ENCODE measurements around the gene EPHB1. TPM values are rescaled to one million over a fixed set of nuclear protein-coding genes. Genes with fewer than 3 reads are reported as not detected.
"Not testable (repeated sequence)": the region's sequence is repeated elsewhere in the genome, so short reads cannot be mapped to it uniquely, and the experiment has no call there.

Gene EPHB1
- total RNA-seq, 1 donor from 2014 or later = 16.3 TPM

DNA sequence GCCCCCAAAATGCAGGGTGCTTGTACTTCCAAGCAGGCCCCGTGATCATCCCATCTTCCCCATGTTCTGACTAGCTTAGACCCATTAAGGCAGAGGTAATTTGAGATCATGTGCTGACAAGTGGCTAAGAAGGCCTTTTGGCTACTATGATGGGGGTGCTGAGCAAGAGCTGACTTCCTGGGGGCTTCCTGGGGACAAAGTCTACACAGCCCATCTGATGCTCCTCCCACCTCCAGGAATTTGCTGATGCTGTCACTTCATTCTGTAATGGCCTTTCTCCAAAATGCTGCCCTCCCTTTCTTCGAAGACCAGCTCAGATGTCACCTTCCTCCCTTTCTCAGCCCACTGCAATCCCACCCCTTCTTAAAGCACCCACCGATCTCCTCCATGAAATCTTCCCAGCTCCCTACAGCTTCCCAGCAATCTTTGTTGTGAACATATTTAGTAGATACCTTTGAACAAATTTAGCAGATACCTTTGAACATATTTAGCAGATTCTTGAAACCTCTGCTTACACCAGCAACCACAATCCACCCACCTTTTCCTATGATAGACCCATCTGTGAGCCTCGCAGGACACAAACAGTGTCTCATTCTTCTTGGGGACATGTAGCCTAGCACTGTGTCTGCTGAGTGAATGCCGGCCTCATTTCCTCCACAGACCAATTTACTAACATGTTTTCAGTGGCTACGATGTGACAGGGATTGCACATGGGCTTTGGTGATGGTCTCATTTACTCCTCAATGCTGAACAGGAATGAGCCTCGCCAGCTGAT is 223.3 kb downstream of the EPHB1 start:
- no peaks in the 10 kb centered on the region for H3K27me3 Mint-ChIP-seq (ENCODE audit: unreplicated experiment)
- H3K27ac Mint-ChIP-seq (ENCODE audit: unreplicated experiment) = no peak overlapping the region

DNA sequence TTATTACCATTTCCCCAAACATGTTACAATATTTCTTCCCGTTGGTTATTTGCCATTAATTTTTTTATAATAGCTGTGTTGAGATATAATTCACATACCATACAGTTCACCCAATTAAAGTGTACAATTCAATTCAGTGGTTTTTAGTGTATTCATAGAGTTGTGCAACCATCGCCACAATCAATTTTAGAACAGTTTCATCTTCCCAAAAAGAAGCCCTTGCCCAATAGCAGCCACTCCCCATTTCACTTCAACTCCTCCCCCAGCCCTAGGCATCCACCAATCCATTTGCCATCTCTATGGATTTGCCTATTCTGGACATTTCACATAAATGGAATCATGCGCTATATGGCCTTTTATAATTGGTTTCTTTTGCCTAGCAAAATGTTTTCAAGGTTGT is 225.1 kb downstream of the EPHB1 start:
- Mint-ChIP-seq H3K9me3 (ENCODE audit: unreplicated experiment) (no peaks in the 10 kb centered on the region), H3K4me3 (ENCODE audit: unreplicated experiment) (no peak overlapping the region), H3K36me3 (ENCODE audit: unreplicated experiment) (no peaks in the 10 kb centered on the region), H3K4me1 (ENCODE audit: low read depth, unreplicated experiment) (no peaks in the 10 kb centered on the region), H3K27me3 (ENCODE audit: unreplicated experiment) (no peaks in the 10 kb centered on the region), H3K27ac (ENCODE audit: unreplicated experiment) (no peak overlapping the region)
- no peak for DNase-seq
- no peak for TF ChIP-seq CTCF (IDR thresholded peaks at IDR 0.05; ENCODE audit: partially characterized antibody, unreplicated experiment)

More for the DNA sequence above, 223.3 kb downstream of the EPHB1 start:
- Mint-ChIP-seq H3K36me3 (ENCODE audit: unreplicated experiment) (no peaks in the 10 kb centered on the region), H3K4me1 (ENCODE audit: low read depth, unreplicated experiment) (no peaks in the 10 kb centered on the region), H3K4me3 (ENCODE audit: unreplicated experiment) (no peak overlapping the region), H3K9me3 (ENCODE audit: unreplicated experiment) (no peaks in the 10 kb centered on the region)
- no peak for TF ChIP-seq CTCF (IDR thresholded peaks at IDR 0.05; ENCODE audit: partially characterized antibody, unreplicated experiment)
- no peak for DNase-seq

DNA sequence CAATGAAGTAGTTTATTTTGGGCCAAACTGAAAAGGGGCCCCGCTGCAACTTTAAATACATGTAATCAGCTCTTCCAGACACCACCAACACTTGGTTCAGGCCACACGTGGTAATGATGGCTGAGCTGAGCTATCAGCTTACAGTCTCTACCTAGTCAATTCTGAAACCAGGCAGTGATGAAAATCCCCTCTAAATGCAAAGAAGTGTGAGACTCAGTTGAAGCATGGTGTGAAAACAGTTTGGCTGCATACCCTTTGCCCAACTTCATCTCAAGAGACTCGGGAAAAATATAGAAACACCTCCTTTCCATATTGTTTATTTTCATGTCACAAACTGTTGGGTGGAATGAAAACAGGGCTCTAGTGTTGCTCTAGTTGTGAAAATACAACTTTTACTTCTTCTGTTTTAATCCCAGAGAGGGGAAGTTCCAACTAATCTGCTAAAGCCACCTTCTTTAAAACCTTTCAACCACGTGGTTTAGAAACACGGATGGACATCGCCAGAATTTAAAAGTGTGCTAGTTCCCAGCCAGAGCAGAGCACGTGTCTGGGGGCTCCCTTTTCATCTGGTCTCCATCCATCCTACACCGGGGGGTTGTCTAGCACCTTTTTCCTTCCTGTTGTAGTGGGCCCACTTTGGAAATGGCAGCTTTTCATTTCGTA is 229.1 kb downstream of the EPHB1 start:
- H3K4me1 Mint-ChIP-seq (ENCODE audit: low read depth, unreplicated experiment) = no peaks in the 10 kb centered on the region
- no peak overlapping the region for H3K27ac Mint-ChIP-seq (ENCODE audit: unreplicated experiment)
- no peaks in the 10 kb centered on the region for H3K36me3 Mint-ChIP-seq (ENCODE audit: unreplicated experiment)
- H3K9me3 Mint-ChIP-seq (ENCODE audit: unreplicated experiment) = no peaks in the 10 kb centered on the region
- DNase-seq = no peak
- H3K4me3 Mint-ChIP-seq (ENCODE audit: unreplicated experiment) = no peak overlapping the region
- no peak for TF ChIP-seq CTCF (IDR thresholded peaks at IDR 0.05; ENCODE audit: partially characterized antibody, unreplicated experiment)
- H3K27me3 Mint-ChIP-seq (ENCODE audit: unreplicated experiment) = no peaks in the 10 kb centered on the region

DNA sequence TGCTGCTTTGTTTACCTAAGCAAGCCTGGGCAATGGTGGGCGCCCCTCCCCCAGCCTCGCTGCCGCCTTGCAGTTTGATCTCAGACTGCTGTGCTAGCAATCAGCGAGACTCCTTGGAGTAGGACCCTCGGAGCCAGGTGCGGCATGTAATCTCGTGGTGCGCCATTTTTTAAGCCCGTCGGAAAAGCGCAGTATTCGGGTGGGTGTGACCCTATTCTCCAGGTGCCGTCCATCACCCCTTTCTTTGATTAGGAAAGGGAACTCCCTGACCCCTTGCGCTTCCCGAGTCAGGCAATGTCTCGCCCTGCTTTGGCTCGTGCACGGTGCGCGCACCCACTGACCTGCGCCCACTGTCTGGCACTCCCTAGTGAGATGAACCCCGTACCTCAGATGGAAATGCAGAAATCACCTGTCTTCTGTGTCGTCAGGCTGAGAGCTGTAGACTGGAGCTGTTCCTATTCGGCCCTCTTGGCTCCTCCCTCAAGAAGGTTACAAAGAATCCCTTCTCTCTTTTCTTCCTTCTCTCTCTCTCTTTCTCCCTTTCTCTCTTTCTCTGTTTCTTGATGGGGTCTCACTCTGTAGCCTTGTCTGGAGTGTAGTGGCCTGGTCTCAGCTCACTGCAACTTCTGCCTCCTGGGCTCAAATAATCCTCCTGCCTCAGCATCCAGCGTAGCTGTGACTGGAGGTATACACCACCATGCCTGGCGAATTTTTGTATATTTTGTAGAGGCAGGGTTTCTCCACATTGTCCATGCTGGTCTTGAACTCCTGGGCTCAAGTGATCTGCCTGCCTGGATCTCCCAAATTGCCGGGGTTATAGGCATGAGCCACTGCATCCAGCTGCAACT is 235.9 kb downstream of the EPHB1 start:
- not testable (repeated sequence) for H3K9me3 Mint-ChIP-seq (ENCODE audit: unreplicated experiment); DNase-seq; H3K27me3 Mint-ChIP-seq (ENCODE audit: unreplicated experiment); H3K36me3 Mint-ChIP-seq (ENCODE audit: unreplicated experiment)
- Mint-ChIP-seq H3K4me3 (ENCODE audit: unreplicated experiment) (peak overlapping the region; percentile 89), H3K4me1 (ENCODE audit: low read depth, unreplicated experiment) (peaks cover 11% of the 10 kb centered on the region), H3K27ac (ENCODE audit: unreplicated experiment) (peak overlapping the region; percentile 73)

DNA sequence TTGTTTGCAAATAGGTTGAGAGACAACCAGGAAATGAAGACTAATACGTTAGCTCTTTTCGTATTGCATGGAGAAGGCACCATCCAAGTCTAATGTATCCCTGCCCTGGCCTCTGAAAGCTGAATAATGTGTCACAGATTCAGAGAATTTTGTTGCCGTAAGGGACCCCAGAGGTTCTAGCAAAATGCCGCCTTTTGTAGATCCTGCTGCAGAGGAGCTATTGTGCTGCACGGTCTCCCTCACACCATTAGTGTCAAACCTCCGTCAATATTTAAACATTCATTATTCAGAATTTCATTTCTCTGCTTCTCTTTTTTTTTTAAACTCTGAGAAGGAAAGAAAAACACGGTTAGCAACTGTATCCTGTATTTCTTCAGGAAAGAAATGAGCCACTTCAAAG is 238.7 kb downstream of the EPHB1 start:
- TF ChIP-seq CTCF (IDR thresholded peaks at IDR 0.05; ENCODE audit: partially characterized antibody, unreplicated experiment) = no peak
- Mint-ChIP-seq H3K4me3 (ENCODE audit: unreplicated experiment) (no peak overlapping the region), H3K9me3 (ENCODE audit: unreplicated experiment) (peaks cover 4% of the 10 kb centered on the region), H3K36me3 (ENCODE audit: unreplicated experiment) (no peaks in the 10 kb centered on the region), H3K27ac (ENCODE audit: unreplicated experiment) (no peak overlapping the region), H3K27me3 (ENCODE audit: unreplicated experiment) (peaks cover 3% of the 10 kb centered on the region), H3K4me1 (ENCODE audit: low read depth, unreplicated experiment) (peaks cover 16% of the 10 kb centered on the region)
- DNase-seq = no peak

Measured in glutamatergic neuron (in vitro differentiated cells).